GM21515 (cell line): ENCODE data around the gene LRRC75B.
A peak's percentile ranks its signal among the peaks of the same experiment; 100 is the strongest.
"Not testable (repeated sequence)": the region's sequence is repeated elsewhere in the genome, so short reads cannot be mapped to it uniquely, and the experiment has no call there.

ENCODE experiments used
- ATAC-seq: cut with Tn5 transposase; IDR thresholded peaks from one replicate; pipeline ENCODE4 v1.9.1; 2021; ENCODE audit not compliant: unreplicated experiment

LRRC75B gene

GRCh38 chr22:24555165-24556039 is 37.5 kb downstream of the LRRC75B start, which contains the start of gene SNRPD3:
Gene SNRPD3, plus strand, starts transcription at chr22:24555999. Its CDS starts 1,676 bp downstream, at chr22:24557675.
- ATAC-seq = peak; percentile 70

- ATAC-seq = peak; percentile 2
These were observed 38.3 kb downstream of the LRRC75B start, which contains the start of gene GUCD1 for GRCh38 chr22:24554313-24555164. Gene GUCD1, minus strand, starts transcription at chr22:24555138. Its CDS starts 147 bp downstream, at chr22:24554991.

- no peak for ATAC-seq
These were observed 39.1 kb downstream of the LRRC75B start for GRCh38 chr22:24553597-24554312.

- ATAC-seq = not testable (repeated sequence)
These were observed 40.2 kb downstream of the LRRC75B start for GRCh38 chr22:24552503-24553286.

- no peak for ATAC-seq
These were observed 41.9 kb downstream of the LRRC75B start for GRCh38 chr22:24550902-24551435.

- no peak for ATAC-seq
These were observed 42.6 kb downstream of the LRRC75B start for GRCh38 chr22:24550028-24550901.

- no peak for ATAC-seq
These were observed 44.1 kb downstream of the LRRC75B start for GRCh38 chr22:24548812-24549211.

- no peak for ATAC-seq
These were observed 49.1 kb downstream of the LRRC75B start for GRCh38 chr22:24543679-24544243.

- no peak for ATAC-seq
These were observed 49.7 kb downstream of the LRRC75B start for GRCh38 chr22:24543185-24543601.

GRCh38 chr22:24542641-24543040 is 50.2 kb downstream of the LRRC75B start:
- ATAC-seq = no peak

GRCh38 chr22:24541681-24542515 is 51.0 kb downstream of the LRRC75B start:
- no peak for ATAC-seq

GRCh38 chr22:24540470-24540869 is 52.4 kb downstream of the LRRC75B start:
- ATAC-seq = no peak

- no peak for ATAC-seq
These were observed 56.8 kb downstream of the LRRC75B start for GRCh38 chr22:24536089-24536488.
